Islet of Langerhans (tissue), 1 donor: ENCODE data around the gene SEMA7A.

ENCODE experiments used
- FAIRE-seq: peaks from one replicate; lab custom pipeline; 2011; peaks lifted over from hg19 to GRCh38; lab: Jason Lieb, UNC

Gene SEMA7A

DNA sequence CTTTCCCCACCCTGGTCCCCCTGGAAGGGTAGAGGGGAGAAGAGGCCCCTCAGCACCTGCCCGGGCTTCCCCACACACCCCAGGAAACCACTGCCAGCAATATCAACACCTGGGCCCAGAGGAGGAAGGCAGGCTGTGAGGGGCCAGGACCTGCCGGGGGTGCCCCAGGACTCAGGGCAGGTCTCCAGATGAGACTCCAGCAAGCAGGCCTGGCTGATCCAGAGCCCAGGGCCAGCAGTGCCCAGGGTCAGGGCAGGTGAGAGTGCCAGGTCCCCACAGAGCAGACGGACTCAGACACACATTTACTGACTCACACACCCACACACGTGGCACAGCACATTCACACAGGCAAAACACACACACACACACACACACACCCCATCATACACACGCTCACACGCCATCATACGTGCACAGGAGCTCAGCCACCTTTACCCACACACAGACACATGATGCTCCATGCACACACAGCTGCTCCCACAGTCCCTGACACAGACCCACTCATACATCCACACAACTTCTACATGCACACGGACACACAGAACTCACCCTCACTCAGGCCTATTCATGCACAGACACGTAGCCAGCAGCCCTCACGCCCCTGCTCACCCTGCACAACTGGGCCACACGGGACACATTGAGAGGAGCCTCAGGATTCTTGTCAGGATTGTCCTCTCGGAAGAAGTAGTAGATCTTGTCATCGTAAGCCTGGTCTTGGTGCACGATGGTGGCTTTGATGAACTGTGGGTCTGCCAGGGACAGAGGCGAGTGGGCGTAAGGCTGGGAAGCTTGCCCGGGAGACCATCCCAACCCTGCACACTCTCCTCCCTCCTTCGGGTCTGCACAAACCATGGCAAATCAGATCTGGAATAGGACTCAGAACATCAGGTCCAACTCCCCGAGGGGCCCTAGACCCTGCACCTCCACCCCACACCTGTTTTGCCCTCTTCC, 17.5 kb downstream of the SEMA7A start:
- FAIRE-seq = no peak

GRCh38 chr15:74414603-74415338, 19.0 kb downstream of the SEMA7A start:
- FAIRE-seq = no peak

GRCh38 chr15:74414081-74414580, 19.6 kb downstream of the SEMA7A start:
- FAIRE-seq = no peak

DNA sequence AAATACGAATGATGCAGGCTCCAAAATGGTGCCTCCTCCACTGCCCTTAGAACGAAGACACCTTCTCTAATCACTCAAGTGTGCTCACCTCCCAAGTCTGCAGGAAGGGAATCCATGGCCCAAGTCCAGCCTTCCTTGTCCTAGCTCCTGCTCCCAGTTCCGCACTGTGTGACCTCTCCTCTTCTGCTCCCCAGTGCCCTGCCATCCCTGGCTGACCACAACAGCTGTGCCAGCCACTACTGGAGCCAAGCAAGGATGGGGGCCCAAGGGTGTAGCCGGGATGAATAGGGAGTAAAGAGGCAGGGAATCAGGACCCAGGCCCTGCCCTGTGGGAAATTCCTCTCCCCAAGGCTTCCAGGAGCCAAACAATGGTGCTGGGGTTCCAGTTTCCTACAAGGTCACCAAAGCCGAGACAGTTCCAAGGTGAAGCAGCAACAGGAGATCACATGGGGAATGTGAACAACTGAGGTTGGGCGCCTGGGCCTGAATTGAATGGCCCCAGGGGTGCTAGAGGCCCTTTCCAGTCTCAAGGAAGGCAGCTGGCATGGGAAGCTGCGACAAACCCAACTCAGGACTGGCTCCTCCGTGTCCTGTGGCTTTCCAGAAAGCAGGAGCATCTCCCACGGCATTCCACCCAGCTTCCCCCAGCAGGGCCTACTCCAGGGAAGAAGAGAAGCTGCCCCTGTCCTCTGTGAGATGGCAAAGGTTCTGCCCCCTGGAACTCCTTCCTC, 20.2 kb downstream of the SEMA7A start:
- no peak for FAIRE-seq

DNA sequence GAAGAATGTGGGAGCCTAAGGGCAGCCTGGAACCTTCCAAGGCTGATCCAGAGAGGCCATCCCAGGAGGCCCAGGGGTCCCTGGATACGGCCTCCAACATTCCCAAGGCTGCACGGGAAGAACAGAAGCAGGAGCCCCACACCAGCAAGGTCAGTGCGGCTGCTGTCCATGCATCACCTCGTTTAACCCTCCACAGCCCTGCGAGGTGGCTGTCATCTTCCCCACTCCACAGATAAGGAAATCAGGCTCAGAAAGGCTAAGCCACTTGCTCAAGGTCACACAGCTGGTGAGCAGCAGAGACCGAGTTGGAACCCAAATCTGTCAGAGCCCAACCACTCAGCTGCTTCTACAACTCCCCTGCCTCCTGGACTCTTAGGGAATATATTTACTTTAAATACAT, 21.6 kb downstream of the SEMA7A start:
- FAIRE-seq = no peak

DNA sequence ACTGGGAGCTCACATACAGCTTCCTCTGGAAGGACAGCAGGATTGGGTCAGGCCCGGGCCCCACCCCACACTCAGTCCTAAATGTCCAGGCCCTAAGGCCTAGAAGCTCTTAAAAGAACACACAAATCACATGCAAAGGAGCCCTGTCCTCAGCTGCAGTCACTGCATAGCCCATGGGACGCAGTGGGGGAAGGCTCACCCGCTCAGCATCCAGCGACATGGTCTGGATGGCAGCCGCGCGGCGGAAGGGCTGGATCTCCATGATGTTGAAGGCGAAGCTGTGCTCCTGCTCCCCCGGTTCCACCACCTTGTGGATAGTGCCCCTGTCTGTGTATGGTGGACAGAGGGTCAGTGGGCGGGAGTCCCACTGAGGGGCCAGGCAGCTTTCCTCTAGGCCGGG, 22.1 kb downstream of the SEMA7A start:
- no peak for FAIRE-seq

DNA sequence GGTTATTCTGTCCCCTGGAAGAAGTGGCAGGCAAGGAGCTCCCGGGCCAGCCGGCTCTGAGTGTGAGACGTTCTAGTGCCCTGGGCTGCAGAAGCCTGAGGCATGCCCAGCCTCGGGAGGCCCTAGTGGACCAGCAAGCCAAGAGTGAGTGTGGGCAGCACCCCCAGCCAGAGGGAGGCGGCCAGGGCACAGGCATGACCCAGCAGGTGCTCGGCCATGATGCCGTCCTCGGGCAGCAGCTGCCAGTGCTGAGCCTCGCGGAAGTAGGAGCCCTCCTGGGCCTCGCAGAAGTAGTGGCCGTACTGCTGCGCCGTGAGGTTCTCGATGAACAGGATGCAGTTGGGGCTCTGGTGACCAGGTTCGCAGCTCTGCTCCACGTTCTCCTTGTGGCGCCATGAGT, 23.3 kb downstream of the SEMA7A start:
- FAIRE-seq = no peak

- FAIRE-seq = no peak
Observed at GRCh38 chr15:74409225-74409624, 24.5 kb downstream of the SEMA7A start.

DNA sequence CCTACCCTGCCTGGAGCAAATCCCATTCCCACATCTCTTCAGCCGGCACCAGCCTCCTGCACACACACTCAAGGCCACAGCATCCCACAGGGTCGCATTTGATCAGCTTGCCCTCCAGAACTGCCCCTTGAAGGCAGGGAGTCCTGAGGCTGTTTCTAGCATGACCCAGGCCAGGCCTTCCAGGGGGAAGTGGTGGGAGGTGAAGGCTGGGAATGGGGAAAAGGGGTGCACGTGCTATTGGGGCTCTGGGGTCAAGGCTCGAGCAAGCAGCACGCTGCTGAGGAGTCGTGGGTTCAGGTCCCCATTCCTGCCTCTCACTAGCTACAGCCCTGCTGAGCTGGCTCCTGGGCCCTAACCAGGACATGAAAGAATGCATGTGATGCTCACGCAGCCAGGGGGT, 24.9 kb downstream of the SEMA7A start:
- no peak for FAIRE-seq

- FAIRE-seq = no peak
Observed at GRCh38 chr15:74408385-74408784, 25.4 kb downstream of the SEMA7A start.

DNA sequence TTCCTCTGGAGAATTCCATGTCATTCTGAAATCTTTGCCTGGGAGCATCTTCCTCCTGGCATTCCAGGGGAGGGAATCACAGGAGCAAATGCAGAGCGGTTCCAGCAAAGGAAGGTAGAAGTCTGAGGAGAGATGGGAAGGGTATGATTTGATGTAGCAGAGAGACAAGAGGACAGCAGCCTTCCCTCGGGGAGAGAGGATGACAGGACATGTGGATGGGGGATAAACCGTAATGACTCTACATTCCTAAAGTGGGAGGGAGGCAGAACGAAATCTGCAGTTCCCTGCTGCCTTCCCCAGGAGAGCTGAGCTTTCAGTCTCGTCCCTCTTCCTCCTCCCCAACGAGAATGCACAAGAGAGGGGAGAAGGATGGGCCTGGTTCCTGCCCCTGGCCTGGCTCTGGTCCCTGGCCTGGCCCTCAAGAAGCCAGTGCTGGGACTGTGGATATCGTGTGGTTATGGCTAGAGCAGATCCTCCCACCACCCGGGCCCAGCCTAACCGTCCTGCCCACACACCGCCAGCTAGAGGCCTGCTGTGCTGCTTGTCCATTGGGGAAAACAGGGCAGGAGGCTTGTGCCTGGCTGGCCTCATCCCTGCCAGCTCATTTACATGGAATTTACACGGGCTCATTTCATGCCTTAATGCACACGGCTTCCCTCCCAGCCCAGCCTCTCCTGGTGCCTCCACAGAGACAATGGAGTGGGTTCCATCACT, 26.6 kb downstream of the SEMA7A start:
- FAIRE-seq = no peak

DNA sequence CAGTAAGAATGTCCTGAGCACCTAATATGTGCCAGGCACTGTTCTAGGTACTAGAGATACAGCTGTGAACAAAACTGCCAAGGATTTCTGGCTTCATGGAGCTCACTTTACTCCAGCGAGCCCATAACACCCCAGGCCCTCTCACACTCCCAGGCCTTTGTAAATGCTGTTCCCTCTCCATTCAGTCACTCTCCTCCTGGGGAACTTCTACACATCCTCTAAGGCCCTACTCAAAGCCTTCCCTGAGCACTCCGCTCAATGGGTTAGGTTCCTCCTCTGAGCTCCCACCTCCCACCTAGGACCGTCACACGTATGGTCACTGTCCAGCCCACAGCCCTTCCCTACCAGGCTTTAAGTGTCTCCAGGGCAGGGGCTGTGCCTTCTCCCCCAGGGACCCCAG, 27.2 kb downstream of the SEMA7A start:
- FAIRE-seq = no peak

DNA sequence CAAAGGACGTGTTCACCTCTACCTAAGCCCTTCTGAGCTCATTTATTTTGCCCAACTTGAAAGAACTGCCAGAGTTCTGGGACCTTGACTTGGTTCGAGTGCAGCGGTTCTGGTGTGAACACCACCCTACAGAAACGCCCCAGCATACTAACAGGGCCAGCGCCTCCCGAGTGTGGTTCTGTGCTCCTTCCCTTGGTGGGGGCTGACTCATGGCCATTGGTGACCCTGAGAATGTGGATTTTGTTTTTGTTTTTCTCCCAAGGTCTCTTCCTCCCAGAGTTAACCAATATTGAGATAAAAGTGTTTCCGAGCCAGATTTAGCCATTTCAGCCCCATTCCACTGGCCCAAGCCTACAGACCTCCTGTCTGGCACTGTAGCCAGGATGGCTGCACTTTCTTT, 27.9 kb downstream of the SEMA7A start:
- FAIRE-seq = no peak

- no peak for FAIRE-seq
Observed at GRCh38 chr15:74403991-74404563, 29.7 kb downstream of the SEMA7A start.

- FAIRE-seq = no peak
Observed at GRCh38 chr15:74403588-74403919, 30.2 kb downstream of the SEMA7A start.

- no peak for FAIRE-seq
Observed at GRCh38 chr15:74402873-74403587, 30.7 kb downstream of the SEMA7A start.

DNA sequence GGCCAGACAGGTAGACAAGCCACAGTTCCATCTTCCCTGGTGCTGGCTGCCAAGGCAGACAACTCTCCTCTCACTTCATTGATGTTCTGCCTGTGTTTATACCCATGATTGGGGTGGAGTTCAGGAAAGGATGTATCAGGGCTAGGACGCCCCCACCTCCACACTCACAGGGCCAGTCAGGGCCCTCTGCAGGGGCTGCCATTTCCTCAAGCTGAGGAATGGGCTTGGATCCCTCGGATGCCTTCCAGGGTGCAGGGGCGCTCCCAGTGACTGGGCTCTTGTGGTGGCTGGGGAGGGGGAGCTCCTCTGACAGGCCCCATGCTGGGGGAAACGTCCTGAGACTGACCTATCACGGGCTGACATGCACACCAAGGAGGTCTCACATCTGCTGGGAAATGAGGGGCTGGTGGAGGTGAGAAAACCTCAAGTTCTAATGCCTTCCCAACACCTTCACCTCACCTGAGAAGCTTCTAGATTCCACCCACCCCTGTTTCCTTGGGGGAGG, 31.4 kb downstream of the SEMA7A start:
- no peak for FAIRE-seq

DNA sequence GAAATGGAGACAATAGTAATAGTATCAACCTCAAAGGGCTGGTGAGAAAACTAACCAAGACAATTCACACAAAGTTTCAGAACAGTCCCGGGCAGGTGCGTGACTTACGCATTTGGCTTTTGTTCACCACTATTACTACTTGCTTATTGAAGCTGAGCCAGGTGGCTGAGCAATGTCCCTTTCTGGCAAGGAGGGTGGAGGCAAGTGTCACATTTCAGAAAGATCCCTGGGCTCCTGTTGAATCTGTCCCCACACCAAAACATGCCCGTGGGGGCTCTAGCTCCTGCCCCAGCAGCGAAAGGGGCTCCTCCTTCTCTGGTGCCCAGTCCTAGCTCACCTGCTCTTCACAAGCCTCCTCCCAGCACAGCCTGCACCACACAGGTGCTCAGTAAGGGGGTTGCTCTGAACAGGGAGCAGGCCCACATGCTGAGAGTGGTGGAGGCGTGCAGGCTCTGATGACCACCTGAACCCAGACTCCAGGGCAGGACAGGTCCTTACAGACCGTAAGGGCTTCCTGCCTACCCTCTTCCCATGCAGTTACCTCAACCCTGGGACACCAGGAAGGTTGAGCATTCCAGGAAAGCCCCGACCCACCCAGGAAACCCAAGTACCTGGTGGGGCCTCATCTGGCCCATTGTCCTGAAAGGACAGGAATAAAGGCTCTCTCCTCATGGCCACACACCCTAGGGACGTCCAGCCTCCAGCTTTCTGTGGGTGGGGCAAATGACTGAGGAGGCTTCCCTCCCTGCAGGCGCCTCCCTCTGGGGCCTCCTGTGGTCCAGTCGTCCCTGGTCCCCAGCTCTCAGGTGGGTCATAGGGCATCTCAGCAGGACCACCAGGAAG, 32.6 kb downstream of the SEMA7A start:
- no peak for FAIRE-seq

GRCh38 chr15:74400313-74400860, 33.4 kb downstream of the SEMA7A start:
- FAIRE-seq = no peak
